Fibroblast of lung (primary cell): Measurements from ENCODE around the gene RGS10. TPM values are rescaled to one million over a fixed set of nuclear protein-coding genes. Genes with fewer than 3 reads are reported as not detected.

Experiments used
- DNase-seq, 2 donors: peaks; one replicate each; pipeline versions ENCODE4 v3.0.0 to v3.0.0-alpha.2; 2010; ENCODE audit warnings: low read depth in 2 of 2
- H2AFZ ChIP-seq: 2 replicates; pipeline ENCODE4 v1.5.1; 2012; ENCODE audit warnings: low read length, control low read depth, inconsistent platforms
- H3K27ac ChIP-seq: 2 replicates; pipeline ENCODE4 v1.5.1; 2011; ENCODE audit warnings: low read length, control low read depth; ENCODE audit not compliant: insufficient read depth
- H3K27me3 ChIP-seq: 2 replicates; pipeline ENCODE4 v1.5.1; 2011; ENCODE audit warnings: mild to moderate bottlenecking, low read length; ENCODE audit not compliant: control insufficient read depth, insufficient read depth
- H3K36me3 ChIP-seq: 2 replicates; pipeline ENCODE4 v1.5.1; 2011; ENCODE audit warnings: low read length; ENCODE audit not compliant: control insufficient read depth, insufficient read depth
- H3K4me1 ChIP-seq: 2 replicates; pipeline ENCODE4 v1.5.1; 2011; ENCODE audit warnings: low read length; ENCODE audit not compliant: control insufficient read depth, insufficient read depth; ENCODE audit errors: extremely low read depth
- H3K4me2 ChIP-seq: 2 replicates; pipeline ENCODE4 v1.5.1; 2011; ENCODE audit warnings: low read length, control low read depth; ENCODE audit not compliant: insufficient read depth; ENCODE audit errors: extremely low read depth
- H3K4me3 ChIP-seq, 4 experiments: fragments of 200-600 bp in 1 of 4; sonication (generic) in 1 of 4; replicated peaks in 1 of 4; 2 replicates each; pipeline ENCODE4 v1.5.1; 2011 to 2016; ENCODE audit warnings: low read length in 4 of 4, low read depth in 3 of 4, mild to moderate bottlenecking in 3 of 4, control low read depth in 2 of 4, inconsistent platforms in 1 of 4, mixed read lengths in 1 of 4; ENCODE audit not compliant: insufficient read depth in 1 of 4; ENCODE audit errors: control extremely low read depth in 1 of 4
- H3K79me2 ChIP-seq: 2 replicates; pipeline ENCODE4 v1.5.1; 2012; ENCODE audit warnings: mild to moderate bottlenecking, low read length, inconsistent platforms; ENCODE audit not compliant: control insufficient read depth, insufficient read depth
- H3K9ac ChIP-seq: 2 replicates; pipeline ENCODE4 v1.5.1; 2011; ENCODE audit warnings: mild to moderate bottlenecking, low read length, control low read depth; ENCODE audit not compliant: insufficient read depth
- H3K9me3 ChIP-seq: 2 replicates; pipeline ENCODE4 v1.5.1; 2012; ENCODE audit warnings: low read depth, low read length; ENCODE audit not compliant: control insufficient read depth, insufficient read depth
- H4K20me1 ChIP-seq: 2 replicates; pipeline ENCODE4 v1.5.1; 2011; ENCODE audit warnings: low read length; ENCODE audit not compliant: control insufficient read depth, insufficient read depth; ENCODE audit errors: extremely low read depth
- CTCF ChIP-seq, 2 donors: IDR thresholded peaks in 1 of 2; conservative IDR thresholded peaks in 1 of 2; 1 replicate in 1 of 2; 2 replicates in 1 of 2; pipeline ENCODE4 v1.5.1; 2011 to 2012; ENCODE audit warnings: low read length in 2 of 2, control low read depth in 1 of 2, inconsistent platforms in 1 of 2, low read depth in 1 of 2, mild to moderate bottlenecking in 1 of 2
- EZH2 ChIP-seq: IDR thresholded peaks from 2 replicates; pipeline ENCODE4 v1.5.1; 2012; ENCODE audit warnings: low read length, control low read depth, mild to moderate bottlenecking; ENCODE audit errors: missing control alignments
- polyA plus RNA-seq, 2 donors: library from polyadenylated mRNA; depleted of rRNA in 1 of 2; stranded (reverse) in 1 of 2; unstranded in 1 of 2; fragments of >200 nt; gene quantifications; 2 replicates each; pipeline ENCODE4 v1.2.1, GENCODE V29; 2011 to 2012; ENCODE audit warnings: missing spikeins in 1 of 2
- total RNA-seq: library from RNA; depleted of rRNA; stranded (reverse); fragments of >200 nt; gene quantifications from 2 replicates; pipeline ENCODE4 v1.2.1, GENCODE V29; 2014

The RGS10 gene
- total and polyA plus RNA-seq, 2 donors (not counting 1 experiment from before 2014, with no cell fraction given): 50.9 to 103 TPM

DNA sequence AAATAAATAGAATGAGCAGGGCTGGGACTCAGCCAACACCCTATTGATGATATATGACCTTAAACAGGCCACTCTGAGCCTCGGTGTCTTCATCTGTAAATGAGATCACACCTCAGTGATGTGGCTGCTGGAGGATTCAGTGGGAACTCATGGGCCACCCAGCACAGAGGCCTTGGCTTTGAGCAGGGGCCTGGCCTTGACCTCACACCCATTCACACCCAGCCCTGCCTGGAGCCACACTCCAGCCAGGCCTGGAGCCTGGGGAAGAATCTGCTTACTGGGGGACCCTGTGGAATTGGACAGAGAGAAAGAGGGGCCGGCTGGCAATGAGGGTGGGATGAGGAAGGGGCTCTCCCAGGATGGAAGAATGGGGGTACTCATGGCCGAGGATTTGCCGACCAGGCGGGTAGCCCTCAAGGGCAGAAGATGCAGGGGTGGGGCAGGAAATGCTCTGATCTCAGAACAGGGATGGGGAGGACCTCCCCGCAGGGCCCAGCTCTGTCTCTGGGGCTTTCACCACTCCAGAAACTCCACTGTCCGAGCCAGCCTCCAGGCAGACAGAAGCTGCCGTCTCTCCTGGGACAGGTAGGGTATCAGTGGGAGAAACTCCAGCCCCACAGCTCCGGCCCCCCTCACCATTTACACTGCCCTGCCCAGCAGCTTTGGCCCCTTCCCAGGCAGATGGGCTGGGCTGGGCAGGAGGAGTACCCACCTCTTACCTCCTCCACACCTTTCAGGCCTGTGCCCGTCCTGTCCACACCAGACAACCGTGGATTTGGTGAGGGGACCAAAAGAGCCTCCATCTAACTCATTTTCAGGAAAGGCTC, 81.9 kb downstream of the RGS10 start:
- Histone ChIP-seq H3K9me3 (no peaks in the 10 kb centered on the region), H3K36me3 (peaks cover 4% of the 10 kb centered on the region), H3K4me3 (no peak overlapping the region), H3K9ac (no peak overlapping the region), H3K4me1 (no peaks in the 10 kb centered on the region), H3K27ac (no peak overlapping the region), H3K27me3 (peaks cover 3% of the 10 kb centered on the region), H3K79me2 (no peaks in the 10 kb centered on the region), H2AFZ (no peak overlapping the region), H4K20me1 (no peaks in the 10 kb centered on the region), H3K4me2 (no peak overlapping the region)
- DNase-seq: no peak
- TF ChIP-seq EZH2 (no peak), CTCF (conservative IDR thresholded peaks at IDR 0.05 in 1 of 2, IDR thresholded peaks at IDR 0.05 in 1 of 2; ENCODE audit: low read depth in 1 of 2, low read length in 2 of 2) (no peak)

DNA sequence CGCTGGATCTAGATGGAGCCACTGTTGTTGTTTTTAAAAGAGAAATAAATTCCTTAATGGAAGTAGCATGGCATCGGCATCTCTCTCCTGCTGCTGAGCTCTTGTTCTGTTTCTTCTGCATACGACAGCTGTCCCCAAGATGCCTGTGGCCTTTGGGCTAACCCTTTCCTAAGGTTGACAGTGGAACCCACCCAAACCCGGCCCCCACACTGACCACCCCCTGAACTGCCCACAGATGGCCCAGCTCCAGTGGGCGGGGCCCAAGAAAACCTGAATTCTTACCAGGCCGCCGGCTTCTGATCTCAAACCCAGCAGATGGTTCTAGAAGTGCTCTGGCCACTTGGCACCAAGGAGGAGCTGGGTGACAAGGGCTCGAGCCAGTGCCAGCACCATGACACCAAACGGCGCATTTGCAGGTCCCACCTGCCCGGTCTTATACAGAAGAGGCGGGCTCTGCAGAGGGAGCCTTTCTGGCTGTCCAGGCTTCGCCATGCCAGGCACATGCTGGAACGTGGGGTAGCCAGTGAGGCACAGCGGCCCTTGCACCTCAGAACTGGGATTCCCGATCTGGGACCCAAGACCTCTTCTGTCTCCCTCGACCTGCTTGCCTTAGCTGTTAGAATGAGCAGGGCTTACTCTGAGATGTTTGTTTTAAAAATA, 82.7 kb downstream of the RGS10 start:
- H3K79me2 ChIP-seq: no peaks in the 10 kb centered on the region
- no peaks in the 10 kb centered on the region for H4K20me1 ChIP-seq
- no peaks in the 10 kb centered on the region for H3K9me3 ChIP-seq
- H3K27ac ChIP-seq: no peak overlapping the region
- H2AFZ ChIP-seq: no peak overlapping the region
- H3K4me3 ChIP-seq: no peak overlapping the region
- no peaks in the 10 kb centered on the region for H3K4me1 ChIP-seq
- H3K4me2 ChIP-seq: no peak overlapping the region
- no peak overlapping the region for H3K9ac ChIP-seq
- no peaks in the 10 kb centered on the region for H3K27me3 ChIP-seq
- TF ChIP-seq EZH2: no peak
- TF ChIP-seq CTCF (conservative IDR thresholded peaks at IDR 0.05 in 1 of 2, IDR thresholded peaks at IDR 0.05 in 1 of 2; ENCODE audit: low read depth in 1 of 2, low read length in 2 of 2): no peak
- H3K36me3 ChIP-seq: peaks cover 6% of the 10 kb centered on the region
- no peak for DNase-seq

GRCh38 chr10:119457966-119458766, 84.4 kb downstream of the RGS10 start:
- Histone ChIP-seq H3K36me3 (peaks cover 15% of the 10 kb centered on the region), H2AFZ (no peak overlapping the region), H4K20me1 (no peaks in the 10 kb centered on the region), H3K79me2 (no peaks in the 10 kb centered on the region), H3K4me1 (no peaks in the 10 kb centered on the region), H3K27me3 (no peaks in the 10 kb centered on the region), H3K27ac (no peak overlapping the region), H3K4me3 (no peak overlapping the region), H3K9me3 (no peaks in the 10 kb centered on the region), H3K9ac (no peak overlapping the region), H3K4me2 (no peak overlapping the region)
- no peak for DNase-seq
- TF ChIP-seq CTCF (conservative IDR thresholded peaks at IDR 0.05 in 1 of 2, IDR thresholded peaks at IDR 0.05 in 1 of 2; ENCODE audit: low read depth in 1 of 2, low read length in 2 of 2) (no peak), EZH2 (no peak)
